HCT116 (cell line): ENCODE measurements around the gene WDR44. TPM values are rescaled to one million over a fixed set of nuclear protein-coding genes. Genes with fewer than 3 reads are reported as not detected.

Experiments used
- ATAC-seq: fragments of 200-7000 bp; cut with Tn5 transposase; 2 replicates; pipeline ENCODE4 v1.9.1; 2020; ENCODE audit warnings: mild to moderate bottlenecking, moderate library complexity
- BruUV-seq: library from RNA; stranded (reverse); fragments of 400-500 nt; replicated peaks from 2 replicates; lab custom pipeline; 2021; lab: Mats Ljungman, UMichigan
- CTCF ChIA-PET: fragments of 300-600 bp; sonication (Branson Sonifier 250); formaldehyde crosslinking; loops from one replicate; lab custom pipeline; 2021; ENCODE audit warnings: antibody characterized with exemption; lab: Charles Lee
- POLR2A ChIA-PET: fragments of 300-600, 350-600 bp; sonication (Branson Sonifier 250); formaldehyde crosslinking; loops from one replicate; lab custom pipeline; 2021; ENCODE audit warnings: antibody characterized with exemption; lab: Charles Lee
- RAD21 ChIA-PET, 2 experiments: fragments of 300-600 bp; sonication (Branson Sonifier 250); formaldehyde crosslinking; loops; one replicate each; lab custom pipeline; 2023; ENCODE audit warnings: low total read pairs in 2 of 2; ENCODE audit not compliant: uncharacterized antibody in 2 of 2, unreplicated experiment in 2 of 2, low non-redundant PET in 1 of 2; lab: Charles Lee
- DNase-seq: peaks from one replicate; pipeline ENCODE4 v3.0.0-alpha.2; 2010; ENCODE audit warnings: low read depth, low spot score
- H2AFZ ChIP-seq: fragments of 200-600 bp; shearing (Covaris generic), sonication (generic); 2 replicates; pipeline ENCODE4 v1.6.1; 2017; ENCODE audit warnings: low read depth, mixed run types, mixed read lengths, antibody characterized with exemption, low read length; ENCODE audit not compliant: poor library complexity, severe bottlenecking
- H3K27ac ChIP-seq: 2 replicates; pipeline ENCODE4 v1.5.1; 2012; ENCODE audit warnings: low read depth, low read length
- H3K27me3 ChIP-seq: fragments of 200-600 bp; sonication (generic); 2 replicates; pipeline ENCODE4 v1.6.1; 2016; ENCODE audit warnings: mixed run types, low read length, mixed read lengths; ENCODE audit not compliant: insufficient read depth
- H3K36me3 ChIP-seq, 2 experiments: fragments of 200-500 bp in 1 of 2; fragments of 200-600 bp in 1 of 2; sonication (Bioruptor generic) in 1 of 2; sonication (generic) in 1 of 2; 2 replicates each; pipeline versions ENCODE4 v1.5.1 to v1.6.1; 2014 to 2016; ENCODE audit warnings: low read length in 2 of 2, inconsistent platforms in 1 of 2, mixed read lengths in 1 of 2, mixed run types in 1 of 2; ENCODE audit not compliant: insufficient read depth in 2 of 2, control insufficient read depth in 1 of 2
- H3K4me1 ChIP-seq, 2 experiments: fragments of 200-600 bp in 1 of 2; sonication (generic) in 1 of 2; 2 replicates each; pipeline versions ENCODE4 v1.5.1 to v1.6.1; 2012 to 2017; ENCODE audit warnings: low read length in 2 of 2, inconsistent platforms in 1 of 2, mild to moderate bottlenecking in 1 of 2, mixed read lengths in 1 of 2, mixed run types in 1 of 2, moderate library complexity in 1 of 2; ENCODE audit not compliant: insufficient read depth in 2 of 2, control insufficient read depth in 1 of 2
- H3K4me2 ChIP-seq: fragments of 200-600 bp; sonication (generic); 2 replicates; pipeline ENCODE4 v1.6.1; 2017; ENCODE audit warnings: mixed run types, low read length, mixed read lengths
- H3K4me3 ChIP-seq, 2 experiments: fragments of 200-600 bp in 1 of 2; sonication (generic) in 1 of 2; replicated peaks in 1 of 2; 2 replicates each; pipeline ENCODE4 v1.5.1; 2011 to 2016; ENCODE audit warnings: low read length in 2 of 2, control low read depth in 1 of 2, low read depth in 1 of 2, mild to moderate bottlenecking in 1 of 2, mixed read lengths in 1 of 2, mixed run types in 1 of 2
- H3K79me2 ChIP-seq: fragments of 200-600 bp; sonication (generic); 2 replicates; pipeline ENCODE4 v1.6.1; 2017; ENCODE audit warnings: mild to moderate bottlenecking, mixed run types, low read length, moderate library complexity, mixed read lengths; ENCODE audit not compliant: insufficient read depth
- H3K9ac ChIP-seq: fragments of 200-600 bp; sonication (generic); 2 replicates; pipeline ENCODE4 v1.6.1; 2016; ENCODE audit warnings: low read length, mixed read lengths
- H3K9me2 ChIP-seq: fragments of 200-600 bp; sonication (generic), shearing (Covaris generic); 2 replicates; pipeline ENCODE4 v1.6.1; 2017; ENCODE audit warnings: mixed run types, mild to moderate bottlenecking, moderate library complexity; ENCODE audit not compliant: insufficient read depth
- H3K9me3 ChIP-seq, 2 experiments: fragments of 200-500 bp in 1 of 2; fragments of 200-600 bp in 1 of 2; sonication (Bioruptor generic) in 1 of 2; sonication (generic) in 1 of 2; 2 replicates each; pipeline ENCODE4 v1.6.1; 2014 to 2017; ENCODE audit warnings: low read length in 2 of 2, mixed read lengths in 2 of 2, inconsistent platforms in 1 of 2, low read depth in 1 of 2, mild to moderate bottlenecking in 1 of 2, mixed run types in 1 of 2, moderate library complexity in 1 of 2; ENCODE audit not compliant: control insufficient read depth in 1 of 2, insufficient read depth in 1 of 2
- H4K20me1 ChIP-seq: fragments of 200-600 bp; sonication (generic), shearing (Covaris generic); 2 replicates; pipeline ENCODE4 v1.6.1; 2017; ENCODE audit warnings: mixed run types, mild to moderate bottlenecking, moderate library complexity; ENCODE audit not compliant: insufficient read depth
- CEBPB ChIP-seq: IDR thresholded peaks from 2 replicates; pipeline ENCODE4 v1.6.1; 2012; ENCODE audit warnings: low read depth
- CTCF ChIP-seq, 3 experiments: fragments of 200-600 bp in 1 of 3; sonication (generic) in 1 of 3; IDR thresholded peaks in 2 of 3; conservative IDR thresholded peaks in 1 of 3; 2 replicates each; pipeline ENCODE4 v1.5.1; 2012 to 2017; ENCODE audit warnings: low read depth in 2 of 3, low read length in 2 of 3, antibody characterized with exemption in 1 of 3, borderline replicate concordance in 1 of 3, control low read depth in 1 of 3, mild to moderate bottlenecking in 1 of 3, mixed read lengths in 1 of 3, mixed run types in 1 of 3, moderate library complexity in 1 of 3; ENCODE audit not compliant: insufficient read depth in 1 of 3
- EGR1 ChIP-seq: IDR thresholded peaks from 2 replicates; pipeline ENCODE4 v1.6.1; 2012; ENCODE audit warnings: low read depth
- ELF1 ChIP-seq: IDR thresholded peaks from 2 replicates; pipeline ENCODE4 v1.6.1; 2012; ENCODE audit warnings: low read depth, borderline replicate concordance
- EZH2 ChIP-seq: fragments of 200-600 bp; sonication (generic); IDR thresholded peaks from 2 replicates; pipeline ENCODE4 v1.6.1; 2017; ENCODE audit warnings: antibody characterized with exemption, mixed run types
- EZH2phosphoT487 ChIP-seq: fragments of 200-600 bp; IDR thresholded peaks from 2 replicates; pipeline ENCODE4 v1.6.1; 2018; ENCODE audit warnings: antibody characterized with exemption, borderline replicate concordance
- FOSL1 ChIP-seq: IDR thresholded peaks from 2 replicates; pipeline ENCODE4 v1.6.1; 2012; ENCODE audit warnings: low read depth
- JUND ChIP-seq: IDR thresholded peaks from 2 replicates; pipeline ENCODE4 v1.6.1; 2012
- POLR2AphosphoS5 ChIP-seq: IDR thresholded peaks from 2 replicates; pipeline ENCODE4 v1.6.1; 2011; ENCODE audit warnings: mild to moderate bottlenecking, low read depth, low read length, moderate library complexity
- RAD21 ChIP-seq: IDR thresholded peaks from 2 replicates; pipeline ENCODE4 v1.6.1; 2012; ENCODE audit warnings: low read depth, mild to moderate bottlenecking
- REST ChIP-seq: IDR thresholded peaks from 2 replicates; pipeline ENCODE4 v1.6.1; 2012; ENCODE audit warnings: low read depth
- SIN3A ChIP-seq: IDR thresholded peaks from 2 replicates; pipeline ENCODE4 v1.6.1; 2012; ENCODE audit warnings: low read depth
- SP1 ChIP-seq: IDR thresholded peaks from 2 replicates; pipeline ENCODE4 v1.6.1; 2012; ENCODE audit warnings: low read depth
- SRF ChIP-seq: IDR thresholded peaks from 2 replicates; pipeline ENCODE4 v1.6.1; 2012; ENCODE audit warnings: low read depth
- TCF7L2 ChIP-seq: IDR thresholded peaks from 2 replicates; pipeline ENCODE4 v1.7.0; 2011; ENCODE audit warnings: borderline replicate concordance, inconsistent platforms; ENCODE audit not compliant: insufficient read depth, insufficient read length; ENCODE audit errors: extremely low read depth
- ZFX ChIP-seq: fragments of 450-650 bp; IDR thresholded peaks from 2 replicates; pipeline ENCODE4 v1.6.1; 2017
- intact Hi-C: fragments of 100-400 bp; cut with micrococcal nuclease; formaldehyde crosslinking; loops from 2 replicates; pipeline ENCODE4 v1.10.0; 2022
- total RNA-seq: library from RNA; stranded (reverse); gene quantifications from one replicate; pipeline ENCODE4 v1.2.1, GENCODE V29; 2021; ENCODE audit not compliant: unreplicated experiment

The WDR44 gene
- total RNA-seq, 1 experiment from 2014 or later = 12.2 TPM

- Histone ChIP-seq H3K4me3 (no peak overlapping the region), H4K20me1 (no peaks in the 10 kb centered on the region), H3K36me3 (no peaks in the 10 kb centered on the region), H3K27me3 (no peaks in the 10 kb centered on the region), H3K9ac (no peak overlapping the region), H3K79me2 (peaks cover 72% of the 10 kb centered on the region), H3K4me1 (peaks cover 11 to 48% of the 10 kb centered on the region in 2 experiments), H3K9me3 (no peaks in the 10 kb centered on the region), H3K4me2 (no peak overlapping the region), H2AFZ (no peak overlapping the region), H3K9me2 (no peaks in the 10 kb centered on the region), H3K27ac (no peak overlapping the region)
- DNase-seq (no peak), ATAC-seq (no peak)
- ChIA-PET RAD21 (no interaction called here), POLR2A (no interaction called here), CTCF (no interaction called here)
- BruUV-seq = no TSS peak
- TF ChIP-seq EGR1 (no peak), EZH2phosphoT487 (no peak), ZFX (no peak), TCF7L2 (no peak), JUND (no peak), SRF (no peak), EZH2 (no peak), SP1 (no peak), POLR2AphosphoS5 (no peak), ELF1 (no peak)
- intact Hi-C loops = no loop called here
Measured at GRCh38 chrX:118352566-118352965, 6.7 kb downstream of the WDR44 start.

- no peak overlapping the region for H3K27ac ChIP-seq
- no peaks in the 10 kb centered on the region for H3K36me3 ChIP-seq
- H3K27me3 ChIP-seq = no peaks in the 10 kb centered on the region
- H4K20me1 ChIP-seq = no peaks in the 10 kb centered on the region
- intact Hi-C loops = no loop called here
- BruUV-seq = no TSS peak
- TF ChIP-seq RAD21 = no peak
- TF ChIP-seq CEBPB = no peak
- no peak for TF ChIP-seq CTCF (IDR thresholded peaks at IDR 0.05 in 2 of 3, conservative IDR thresholded peaks at IDR 0.05 in 1 of 3; ENCODE audit: borderline replicate concordance in 1 of 3, insufficient read depth in 1 of 3, low read depth in 2 of 3, low read length in 2 of 3)
- TF ChIP-seq EGR1 = no peak
- TF ChIP-seq TCF7L2 = no peak
- TF ChIP-seq EZH2 = no peak
- no peak for TF ChIP-seq ZFX
- TF ChIP-seq REST = no peak
- no peak for TF ChIP-seq POLR2AphosphoS5
- no peak for TF ChIP-seq SIN3A
- TF ChIP-seq FOSL1 = no peak
- TF ChIP-seq, all 23 proteins: peak for 0
- Histone ChIP-seq H3K4me1 (peaks cover 8 to 41% of the 10 kb centered on the region in 2 experiments), H3K4me3 (no peak overlapping the region), H3K4me2 (no peak overlapping the region), H3K9me2 (no peaks in the 10 kb centered on the region), H3K79me2 (peaks cover 66% of the 10 kb centered on the region), H2AFZ (no peak overlapping the region), H3K9me3 (no peaks in the 10 kb centered on the region), H3K9ac (no peak overlapping the region)
- ChIA-PET POLR2A (no interaction called here), CTCF (no interaction called here), RAD21 (no interaction called here)
- DNase-seq (no peak), ATAC-seq (no peak)
Measured at GRCh38 chrX:118353081-118353850, 7.4 kb downstream of the WDR44 start.
